GM19193 (cell line): ENCODE measurements around the gene BCL3.

Experiments used
- POLR2A ChIP-seq: IDR thresholded peaks from 4 replicates; pipeline ENCODE4 v1.6.1; 2011; ENCODE audit not compliant: insufficient read depth, insufficient read length; ENCODE audit errors: extremely low read depth

Gene BCL3

DNA sequence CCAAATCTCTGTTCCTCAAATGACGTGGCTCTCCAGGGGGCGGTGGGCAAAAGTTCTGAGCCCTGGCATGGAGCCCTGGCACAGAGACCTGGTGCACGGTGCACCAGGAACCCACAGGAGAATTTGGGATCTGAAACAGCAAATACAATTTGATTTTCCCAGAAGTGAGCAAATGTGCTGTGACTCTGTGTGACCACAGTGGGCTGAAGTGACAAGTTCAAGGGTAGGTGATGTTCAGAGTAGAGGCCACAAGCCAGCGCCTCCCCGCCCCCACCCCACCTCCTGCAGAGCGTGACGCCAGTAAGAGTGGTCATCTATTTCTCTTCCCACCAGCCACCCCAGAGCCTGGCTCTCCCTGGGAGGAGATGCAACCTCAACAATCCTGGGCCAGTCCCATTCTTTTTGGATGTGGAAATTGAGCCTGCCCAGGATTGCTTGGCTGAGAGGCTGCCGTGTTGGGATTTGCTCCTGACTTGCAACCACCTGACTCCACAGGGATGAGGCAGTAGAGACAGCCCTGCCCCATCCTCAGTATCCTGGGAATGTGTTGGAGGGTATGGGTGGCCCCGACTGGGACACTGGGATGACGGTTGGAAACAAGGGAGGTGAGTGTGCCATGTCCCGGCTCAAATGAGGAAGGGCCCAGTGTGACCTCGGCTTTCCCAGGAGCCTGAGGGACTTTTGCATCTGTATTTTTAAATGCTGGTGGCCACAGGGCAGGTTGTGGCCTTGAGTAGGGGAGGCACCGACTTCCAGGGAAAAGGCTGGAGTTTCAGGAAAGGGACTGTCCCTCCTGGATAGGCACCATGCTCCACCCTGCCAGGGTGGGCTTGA lies 11.1 kb upstream of the BCL3 start:
- TF ChIP-seq POLR2A = no peak

- TF ChIP-seq POLR2A = no peak
These were observed 10.4 kb upstream of the BCL3 start for GRCh38 chr19:44738136-44738535.

GRCh38 chr19:44738603-44739558 lies 9.6 kb upstream of the BCL3 start:
- TF ChIP-seq POLR2A = no peak

- no peak for TF ChIP-seq POLR2A
These were observed 8.1 kb upstream of the BCL3 start for GRCh38 chr19:44740351-44740824.

- no peak for TF ChIP-seq POLR2A
These were observed 7.2 kb upstream of the BCL3 start for GRCh38 chr19:44741258-44741731.

DNA sequence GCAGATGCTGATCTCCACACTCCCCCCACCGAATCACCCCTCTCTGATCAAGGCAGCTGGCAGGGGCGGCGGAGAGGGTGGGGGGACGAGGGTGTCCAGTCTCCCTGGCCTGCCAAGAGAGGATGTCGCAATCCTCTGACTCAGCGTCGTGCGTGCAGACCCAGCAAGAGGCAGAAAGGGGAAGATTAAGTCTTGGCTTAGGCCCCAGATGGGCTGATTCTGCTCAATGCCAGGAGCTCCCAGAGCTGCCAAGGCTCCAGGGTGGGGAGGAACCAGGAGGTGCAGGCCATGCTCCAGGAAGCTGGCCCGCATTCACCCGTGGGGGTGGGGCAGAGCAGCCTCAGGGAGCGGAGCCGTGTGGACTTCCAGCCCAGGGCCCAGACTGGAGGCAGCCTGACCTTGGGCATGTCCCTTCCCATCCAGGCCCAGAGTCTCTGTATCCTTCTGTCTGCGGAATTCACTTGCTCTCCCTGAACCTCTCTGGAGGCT lies 6.6 kb upstream of the BCL3 start:
- no peak for TF ChIP-seq POLR2A

DNA sequence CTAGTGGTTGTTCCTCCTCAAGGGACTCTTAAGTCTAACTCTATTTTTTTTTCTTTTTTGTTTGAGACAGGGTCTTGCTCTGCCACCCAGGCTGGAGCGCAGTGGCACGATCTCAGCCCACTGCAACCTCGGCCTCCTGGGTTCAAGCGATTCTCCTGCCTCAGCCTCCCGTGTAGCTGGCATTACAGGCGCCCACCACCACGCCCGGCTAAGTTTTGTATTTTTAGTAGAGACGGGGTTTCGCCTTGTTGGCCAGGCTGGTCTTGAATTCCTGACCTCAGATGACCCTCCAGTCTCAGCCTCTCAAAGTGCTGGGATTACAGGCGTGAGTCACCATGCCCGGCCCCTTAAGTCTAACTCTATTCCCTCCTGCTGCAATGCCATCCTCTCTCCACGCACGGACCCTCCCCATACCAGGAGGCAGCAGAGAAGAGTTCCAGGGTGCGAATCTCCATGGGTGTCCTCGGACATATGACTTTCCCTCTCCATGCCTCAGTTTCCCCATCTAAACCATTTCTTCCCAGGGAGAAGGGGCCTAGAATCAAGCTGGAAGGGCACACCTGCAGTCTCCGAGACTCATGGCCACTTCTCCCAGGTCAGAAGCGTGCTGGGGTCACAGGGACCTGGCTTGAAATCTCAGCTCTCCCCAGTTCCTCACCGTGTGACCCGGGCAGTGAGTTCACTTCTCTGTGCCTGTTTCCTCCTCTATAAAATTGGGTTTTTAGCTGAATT lies 6.0 kb upstream of the BCL3 start:
- no peak for TF ChIP-seq POLR2A

GRCh38 chr19:44744871-44745332 lies 3.6 kb upstream of the BCL3 start:
- TF ChIP-seq POLR2A = no peak

GRCh38 chr19:44745341-44745831 lies 3.1 kb upstream of the BCL3 start:
- no peak for TF ChIP-seq POLR2A

- TF ChIP-seq POLR2A = no peak
These were observed 2.5 kb upstream of the BCL3 start for GRCh38 chr19:44745887-44746600.

GRCh38 chr19:44746616-44746945 lies 1.9 kb upstream of the BCL3 start:
- no peak for TF ChIP-seq POLR2A

DNA sequence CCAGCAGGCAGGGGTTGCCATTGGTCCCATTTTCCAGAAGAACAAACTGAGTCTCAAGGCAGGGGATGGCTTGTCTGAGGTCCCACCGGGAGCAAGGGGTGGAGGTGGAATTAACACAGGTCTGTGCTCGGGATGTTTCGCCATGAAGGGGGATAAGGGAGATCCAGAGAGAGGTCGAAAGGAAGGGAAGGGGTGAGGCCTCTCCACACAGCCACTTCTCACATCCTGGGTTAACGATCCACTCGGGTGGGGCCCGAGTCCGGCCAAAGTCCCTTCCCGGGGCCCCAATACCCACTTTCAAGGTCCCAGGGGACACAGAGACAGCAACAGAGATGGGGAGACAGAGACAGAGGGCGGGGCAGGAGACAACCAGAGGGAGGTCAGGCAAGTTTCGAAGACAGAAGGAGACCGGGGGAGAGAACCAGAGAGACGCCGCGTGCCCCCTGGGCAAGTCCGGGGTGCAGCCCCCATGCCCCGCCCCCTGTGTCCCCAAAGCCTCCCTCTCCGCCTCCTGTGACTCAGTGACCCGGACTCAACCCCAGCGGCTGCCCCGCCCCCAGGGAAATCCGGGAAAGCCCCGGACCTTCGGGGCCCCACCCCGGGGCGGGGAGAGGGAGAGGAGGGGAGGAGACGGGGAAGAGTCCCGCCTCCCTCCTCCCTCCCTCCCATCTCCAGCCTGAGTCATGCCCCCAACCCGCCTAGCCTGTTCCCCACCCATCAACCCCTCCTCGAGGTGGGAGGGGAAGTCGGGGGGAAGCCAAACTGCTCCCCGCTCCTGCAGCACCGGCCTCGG lies 1.4 kb upstream of the BCL3 start:
- no peak for TF ChIP-seq POLR2A
